Lung (tissue), 12 donors: ENCODE data around the gene YWHAQ. TPM values are rescaled to one million over a fixed set of nuclear protein-coding genes. Genes with fewer than 3 reads are reported as not detected.
A peak's percentile ranks its signal among the peaks of the same experiment; 100 is the strongest.

Experiments used
- ATAC-seq: fragments of 200-7000 bp; cut with Tn5 transposase; one replicate; pipeline ENCODE4 v1.9.1; 2020; ENCODE audit warnings: moderate number of reproducible peaks; ENCODE audit not compliant: insufficient read depth, low FRiP score
- DNase-seq, 3 donors: peaks; one replicate each; pipeline ENCODE4 v3.0.0-alpha.2; 2013 to 2017
- H3K27ac ChIP-seq, 2 donors: one replicate each; pipeline ENCODE4 v1.5.1; 2013; ENCODE audit warnings: mild to moderate bottlenecking in 2 of 2, moderate library complexity in 2 of 2, control low read depth in 1 of 2, inconsistent platforms in 1 of 2, low read depth in 1 of 2, low read length in 1 of 2
- H3K27me3 ChIP-seq, 3 donors: one replicate each; pipeline ENCODE4 v1.5.1; 2013; ENCODE audit warnings: low read length in 2 of 3; ENCODE audit not compliant: control insufficient read depth in 3 of 3, insufficient read depth in 3 of 3
- H3K36me3 ChIP-seq, 4 donors: one replicate each; pipeline ENCODE4 v1.5.1; 2013; ENCODE audit warnings: low read length in 4 of 4, mild to moderate bottlenecking in 1 of 4, moderate library complexity in 1 of 4; ENCODE audit not compliant: control insufficient read depth in 4 of 4, insufficient read depth in 4 of 4
- H3K4me1 ChIP-seq, 5 donors: one replicate each; pipeline ENCODE4 v1.5.1; 2013; ENCODE audit warnings: low read length in 5 of 5, mild to moderate bottlenecking in 2 of 5, moderate library complexity in 1 of 5; ENCODE audit not compliant: control insufficient read depth in 5 of 5, insufficient read depth in 5 of 5
- H3K4me3 ChIP-seq: one replicate; pipeline ENCODE4 v1.5.1; 2013; ENCODE audit warnings: mild to moderate bottlenecking, control low read depth, moderate library complexity
- H3K9ac ChIP-seq, 2 donors: one replicate each; pipeline ENCODE4 v1.5.1; 2013; ENCODE audit warnings: low read length in 2 of 2, control low read depth in 1 of 2; ENCODE audit not compliant: insufficient read depth in 1 of 2
- H3K9me3 ChIP-seq, 4 donors: one replicate each; pipeline ENCODE4 v1.5.1; 2013; ENCODE audit warnings: low read length in 3 of 4, mild to moderate bottlenecking in 1 of 4, moderate library complexity in 1 of 4; ENCODE audit not compliant: control insufficient read depth in 4 of 4, insufficient read depth in 3 of 4
- WGBS, 2 donors: extraction: QIAGEN DNeasy Blood & Tissue Kit; methylation state at CpG; one replicate each; pipeline ENCODE4 v1.1.7; 2013; 5-methylcytosine and 5-hydroxymethylcytosine counted together
- polyA plus RNA-seq, 2 donors: library from polyadenylated mRNA; stranded (reverse); fragments of 200-250 nt; gene quantifications; one replicate each; pipeline ENCODE4 v1.2.1, GENCODE V29; 2013
- total RNA-seq, 2 donors: library from RNA; depleted of rRNA in 1 of 2; stranded (reverse); fragments of >200 nt in 1 of 2; gene quantifications; one replicate each; pipeline ENCODE4 v1.2.1, GENCODE V29; 2014 to 2021
- TF ChIP-seq, protein P1 (sequence below): IDR thresholded peaks from 2 replicates; pipeline ENCODE4 v1.5.1; 2012; ENCODE audit warnings: mild to moderate bottlenecking; ENCODE audit errors: control extremely low read depth, extremely low read depth
- donor health status: control.
- donor health status: control.
- donor health status: Bipolar disorder and iron deficiency.
- donor health status: healthy.
- donor health status: DM: yes; HTN: yes; CAD: no.

The YWHAQ gene
- total and polyA plus RNA-seq, 4 donors: 94.6 to 275 (median 222) TPM

DNA sequence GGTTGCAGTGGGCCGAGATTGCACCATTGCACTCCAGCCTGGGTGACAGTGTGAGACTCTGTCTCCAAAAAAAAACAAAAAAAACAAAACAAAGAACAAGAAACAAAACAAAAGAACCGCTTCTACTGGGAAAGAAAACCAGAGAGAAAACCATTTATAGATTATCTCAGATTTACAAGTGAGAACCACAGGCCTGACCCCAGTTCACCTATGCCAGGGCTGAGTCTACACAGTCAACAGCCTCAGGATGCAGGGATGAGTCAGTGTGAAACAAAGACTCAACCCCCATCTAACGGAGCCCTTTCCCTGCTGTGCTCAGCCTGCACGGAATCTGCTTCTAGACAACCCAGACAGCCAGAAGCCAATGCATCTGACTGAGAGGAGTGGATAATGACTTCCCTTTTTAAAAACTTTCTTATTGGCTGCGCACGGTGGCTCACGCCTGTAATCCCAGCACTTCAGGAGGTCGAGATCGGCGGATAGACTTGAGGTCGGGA lies 25.5 kb upstream of the YWHAQ start:
- TF ChIP-seq, protein P1, sequence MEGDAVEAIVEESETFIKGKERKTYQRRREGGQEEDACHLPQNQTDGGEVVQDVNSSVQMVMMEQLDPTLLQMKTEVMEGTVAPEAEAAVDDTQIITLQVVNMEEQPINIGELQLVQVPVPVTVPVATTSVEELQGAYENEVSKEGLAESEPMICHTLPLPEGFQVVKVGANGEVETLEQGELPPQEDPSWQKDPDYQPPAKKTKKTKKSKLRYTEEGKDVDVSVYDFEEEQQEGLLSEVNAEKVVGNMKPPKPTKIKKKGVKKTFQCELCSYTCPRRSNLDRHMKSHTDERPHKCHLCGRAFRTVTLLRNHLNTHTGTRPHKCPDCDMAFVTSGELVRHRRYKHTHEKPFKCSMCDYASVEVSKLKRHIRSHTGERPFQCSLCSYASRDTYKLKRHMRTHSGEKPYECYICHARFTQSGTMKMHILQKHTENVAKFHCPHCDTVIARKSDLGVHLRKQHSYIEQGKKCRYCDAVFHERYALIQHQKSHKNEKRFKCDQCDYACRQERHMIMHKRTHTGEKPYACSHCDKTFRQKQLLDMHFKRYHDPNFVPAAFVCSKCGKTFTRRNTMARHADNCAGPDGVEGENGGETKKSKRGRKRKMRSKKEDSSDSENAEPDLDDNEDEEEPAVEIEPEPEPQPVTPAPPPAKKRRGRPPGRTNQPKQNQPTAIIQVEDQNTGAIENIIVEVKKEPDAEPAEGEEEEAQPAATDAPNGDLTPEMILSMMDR: no peak
- Histone ChIP-seq H3K4me3 (no peak overlapping the region), H3K4me1 (peaks cover 0 to 2% (median 0%) of the 10 kb centered on the region in 5 donors), H3K27ac (no peak overlapping the region), H3K27me3 (no peaks in the 10 kb centered on the region), H3K9me3 (peaks cover 0 to 3% (median 0%) of the 10 kb centered on the region in 4 donors), H3K9ac (no peak overlapping the region), H3K36me3 (no peaks in the 10 kb centered on the region)
- no peak for ATAC-seq
- WGBS, 2 donors: 81 to 93% methylated on average over 11 of the region's 11 CpGs
- no peak for DNase-seq

DNA sequence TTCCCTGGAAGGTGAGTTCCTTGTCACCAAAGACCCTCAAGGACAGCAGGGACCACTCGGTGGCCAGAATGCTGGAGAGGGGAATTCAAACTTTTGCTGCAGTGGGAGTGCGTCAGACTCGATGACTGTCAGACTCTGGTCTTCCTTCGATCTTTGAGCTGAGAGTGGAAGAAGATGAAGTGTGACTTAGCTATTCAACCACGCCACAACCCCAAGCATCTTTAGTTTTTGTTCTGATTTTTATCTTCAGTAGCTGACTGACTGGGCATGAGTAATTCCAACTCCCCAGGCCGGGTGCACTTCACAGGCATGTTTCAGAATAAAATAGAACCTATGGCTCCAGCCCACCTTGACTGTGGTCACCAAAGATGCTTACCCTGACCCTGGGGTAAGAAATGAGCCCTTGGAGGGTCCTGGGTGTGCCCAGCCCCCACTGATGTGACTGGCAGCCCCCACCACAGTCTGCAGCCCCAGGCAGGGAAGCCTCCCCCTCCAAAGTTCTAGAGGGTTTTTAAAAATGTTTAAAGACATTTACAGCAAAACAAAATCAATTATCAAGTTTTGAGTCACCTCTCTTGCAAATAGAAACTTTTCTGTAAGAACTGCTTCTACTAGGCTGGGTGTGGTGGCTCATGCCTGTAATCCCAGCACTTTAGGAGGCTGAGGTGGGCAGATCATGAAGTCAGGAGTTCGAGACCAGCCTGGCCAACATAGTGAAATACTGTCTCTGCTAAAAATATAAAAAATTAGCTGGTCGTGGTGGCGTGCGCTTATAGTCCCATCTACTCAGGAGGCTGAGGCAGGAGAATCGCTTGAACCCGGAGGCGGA lies 24.9 kb upstream of the YWHAQ start:
- Histone ChIP-seq H3K9ac (no peak overlapping the region), H3K4me3 (no peak overlapping the region), H3K27me3 (no peaks in the 10 kb centered on the region), H3K27ac (no peak overlapping the region), H3K36me3 (no peaks in the 10 kb centered on the region), H3K4me1 (peaks cover 0 to 2% (median 0%) of the 10 kb centered on the region in 5 donors), H3K9me3 (peaks cover 0 to 3% (median 0%) of the 10 kb centered on the region in 4 donors)
- ATAC-seq (no peak), DNase-seq (no peak)
- WGBS, 2 donors: 86% methylated on average over 13 of the region's 13 CpGs
- TF ChIP-seq, protein P1: no peak

DNA sequence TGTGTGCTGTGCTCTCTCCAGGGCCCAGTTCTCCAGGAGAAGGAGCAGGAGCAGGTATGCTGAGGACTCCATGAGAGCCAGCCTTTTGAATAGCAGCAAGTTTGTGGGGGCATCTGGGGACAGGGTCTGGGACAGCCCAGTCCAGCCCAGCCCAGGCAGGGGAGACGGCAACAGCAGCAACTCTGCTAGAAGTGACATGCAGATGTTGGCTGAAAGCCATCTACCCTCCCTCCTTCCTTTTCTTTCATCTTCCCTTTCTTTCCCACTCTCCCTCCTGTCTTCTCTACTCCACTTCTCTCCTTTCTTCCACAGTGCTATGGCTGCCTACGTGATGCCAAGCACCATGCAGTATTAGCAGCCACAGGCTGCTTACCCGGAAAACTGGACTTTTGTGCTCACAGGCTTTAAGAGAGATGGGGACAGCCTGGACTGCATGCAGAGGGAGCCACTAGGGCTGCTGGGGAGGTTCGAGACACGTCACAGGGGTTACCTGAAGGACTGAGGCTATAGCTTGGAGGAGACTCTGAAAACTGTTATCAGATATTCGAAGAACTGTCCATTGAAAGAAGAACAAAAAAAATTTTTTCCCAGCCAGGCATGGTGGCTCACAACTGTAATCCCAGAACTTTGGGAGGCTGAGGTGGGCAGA lies 23.8 kb upstream of the YWHAQ start:
- H3K27me3 ChIP-seq: no peaks in the 10 kb centered on the region
- peak in 2 of 3 donors; percentile 14 to 48 for DNase-seq
- TF ChIP-seq, protein P1: no peak
- H3K9me3 ChIP-seq: peaks cover 0 to 3% (median 0%) of the 10 kb centered on the region in 4 donors
- WGBS, 2 donors: 71 to 82% methylated on average over 6 of the region's 6 CpGs
- H3K36me3 ChIP-seq: no peaks in the 10 kb centered on the region
- no peak overlapping the region for H3K27ac ChIP-seq
- peaks cover 0 to 2% (median 0%) of the 10 kb centered on the region in 5 donors for H3K4me1 ChIP-seq
- no peak overlapping the region for H3K4me3 ChIP-seq
- no peak overlapping the region for H3K9ac ChIP-seq
- ATAC-seq: no peak
